HepG2 (cell line): Measurements from ENCODE around the gene EPHA10. TPM values are rescaled to one million over a fixed set of nuclear protein-coding genes. Genes with fewer than 3 reads are reported as not detected.

Source experiments
- HOMEZ ChIP-seq: IDR thresholded peaks from 2 replicates; pipeline ENCODE4 v1.6.1; 2016; ENCODE audit warnings: low read depth
- SALL2 ChIP-seq: sonication (generic); formaldehyde crosslinking; IDR thresholded peaks from 2 replicates; pipeline ENCODE4 v1.8.1; 2023; ENCODE audit warnings: mild to moderate bottlenecking, missing genetic modification reagents, inconsistent platforms
- polyA plus RNA-seq, 8 experiments: library from polyadenylated mRNA; depleted of rRNA in 3 of 8; stranded (reverse) in 7 of 8; unstranded in 1 of 8; fragments of >200 nt; fragmentation: Illumina TruSeq in 4 of 8; extraction: Trizol in 4 of 8; gene quantifications; 2 replicates each; pipeline versions ENCODE4 v1.2.1 to v1.2.3, GENCODE V29; 2011 to 2016; ENCODE audit warnings: low read depth in 4 of 8, missing spikeins in 1 of 8, mixed read lengths in 1 of 8; ENCODE audit not compliant: insufficient read depth in 1 of 8
- total RNA-seq, 5 experiments: library from RNA; depleted of rRNA; stranded (reverse); fragments of >200 nt; fragmentation: Illumina TruSeq; extraction: Trizol; gene quantifications; 2 replicates each; pipeline ENCODE4 v1.2.3, GENCODE V29; 2016; ENCODE audit warnings: low read depth in 1 of 5
- TF ChIP-seq, protein P1 (sequence below): sonication (generic); formaldehyde crosslinking; IDR thresholded peaks from 2 replicates; pipeline ENCODE4 v1.4.0; 2020; ENCODE audit warnings: missing genetic modification reagents

EPHA10 gene
- total and polyA plus RNA-seq, 2 of the 13 experiments (the other 11 are each of a cell fraction or from before 2014, with no cell fraction given) = 0.11 to 0.58 TPM

DNA sequence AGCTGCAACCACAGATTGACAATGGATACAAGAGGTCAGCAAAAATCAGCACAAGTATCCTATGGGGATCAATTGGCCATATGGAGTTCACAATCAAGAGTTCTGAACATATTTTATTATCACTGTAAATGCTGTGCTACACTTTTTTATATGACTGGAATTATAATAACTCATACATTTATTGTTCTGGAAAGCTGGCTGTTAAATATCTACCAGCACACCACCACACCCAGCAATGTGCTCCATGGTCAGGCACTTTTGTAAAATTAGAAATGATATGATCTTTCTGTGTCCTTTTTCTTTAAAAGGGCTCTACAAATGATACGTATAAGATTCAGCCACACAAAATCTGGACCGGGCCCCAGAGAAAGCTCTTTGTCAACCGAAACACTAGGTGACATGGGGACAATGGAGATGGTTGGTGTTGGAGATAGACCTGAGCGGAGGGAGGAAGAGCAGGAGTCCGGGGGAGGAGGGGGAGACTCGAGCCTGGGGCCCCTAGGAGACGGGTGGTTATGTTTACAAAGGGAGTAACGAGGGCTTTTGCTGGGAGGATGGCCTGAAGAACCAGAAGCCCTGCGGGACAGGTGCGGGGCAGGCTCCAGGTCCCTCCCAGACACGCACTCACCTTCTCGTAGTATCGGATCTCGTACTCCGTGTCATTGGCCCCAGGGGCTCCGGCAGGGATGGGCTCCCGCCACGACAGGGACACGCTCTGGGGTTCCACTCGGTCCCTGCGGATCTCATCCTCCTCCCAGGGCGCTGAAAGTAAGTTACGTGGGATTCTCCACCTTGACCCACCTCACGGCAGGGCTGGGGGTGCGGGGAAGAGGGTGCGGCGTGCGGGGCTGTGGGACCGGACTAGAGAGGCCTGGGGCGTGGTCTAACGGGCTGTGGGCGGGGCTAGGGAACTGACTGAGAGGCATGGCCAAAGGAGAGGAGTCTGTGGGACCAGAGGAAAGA is 30.0 kb downstream of the EPHA10 start (continued):
- TF ChIP-seq, protein P1, sequence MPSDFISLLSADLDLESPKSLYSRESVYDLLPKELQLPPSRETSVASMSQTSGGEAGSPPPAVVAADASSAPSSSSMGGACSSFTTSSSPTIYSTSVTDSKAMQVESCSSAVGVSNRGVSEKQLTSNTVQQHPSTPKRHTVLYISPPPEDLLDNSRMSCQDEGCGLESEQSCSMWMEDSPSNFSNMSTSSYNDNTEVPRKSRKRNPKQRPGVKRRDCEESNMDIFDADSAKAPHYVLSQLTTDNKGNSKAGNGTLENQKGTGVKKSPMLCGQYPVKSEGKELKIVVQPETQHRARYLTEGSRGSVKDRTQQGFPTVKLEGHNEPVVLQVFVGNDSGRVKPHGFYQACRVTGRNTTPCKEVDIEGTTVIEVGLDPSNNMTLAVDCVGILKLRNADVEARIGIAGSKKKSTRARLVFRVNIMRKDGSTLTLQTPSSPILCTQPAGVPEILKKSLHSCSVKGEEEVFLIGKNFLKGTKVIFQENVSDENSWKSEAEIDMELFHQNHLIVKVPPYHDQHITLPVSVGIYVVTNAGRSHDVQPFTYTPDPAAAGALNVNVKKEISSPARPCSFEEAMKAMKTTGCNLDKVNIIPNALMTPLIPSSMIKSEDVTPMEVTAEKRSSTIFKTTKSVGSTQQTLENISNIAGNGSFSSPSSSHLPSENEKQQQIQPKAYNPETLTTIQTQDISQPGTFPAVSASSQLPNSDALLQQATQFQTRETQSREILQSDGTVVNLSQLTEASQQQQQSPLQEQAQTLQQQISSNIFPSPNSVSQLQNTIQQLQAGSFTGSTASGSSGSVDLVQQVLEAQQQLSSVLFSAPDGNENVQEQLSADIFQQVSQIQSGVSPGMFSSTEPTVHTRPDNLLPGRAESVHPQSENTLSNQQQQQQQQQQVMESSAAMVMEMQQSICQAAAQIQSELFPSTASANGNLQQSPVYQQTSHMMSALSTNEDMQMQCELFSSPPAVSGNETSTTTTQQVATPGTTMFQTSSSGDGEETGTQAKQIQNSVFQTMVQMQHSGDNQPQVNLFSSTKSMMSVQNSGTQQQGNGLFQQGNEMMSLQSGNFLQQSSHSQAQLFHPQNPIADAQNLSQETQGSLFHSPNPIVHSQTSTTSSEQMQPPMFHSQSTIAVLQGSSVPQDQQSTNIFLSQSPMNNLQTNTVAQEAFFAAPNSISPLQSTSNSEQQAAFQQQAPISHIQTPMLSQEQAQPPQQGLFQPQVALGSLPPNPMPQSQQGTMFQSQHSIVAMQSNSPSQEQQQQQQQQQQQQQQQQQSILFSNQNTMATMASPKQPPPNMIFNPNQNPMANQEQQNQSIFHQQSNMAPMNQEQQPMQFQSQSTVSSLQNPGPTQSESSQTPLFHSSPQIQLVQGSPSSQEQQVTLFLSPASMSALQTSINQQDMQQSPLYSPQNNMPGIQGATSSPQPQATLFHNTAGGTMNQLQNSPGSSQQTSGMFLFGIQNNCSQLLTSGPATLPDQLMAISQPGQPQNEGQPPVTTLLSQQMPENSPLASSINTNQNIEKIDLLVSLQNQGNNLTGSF (CRISPR knock-in tag) = no peak
- TF ChIP-seq HOMEZ (CRISPR knock-in tag) = no peak
- no peak for TF ChIP-seq SALL2 (CRISPR knock-in tag)
